Colonic mucosa (tissue), 4 donors: Measurements from ENCODE around the gene WDFY3. TPM values are rescaled to one million over a fixed set of nuclear protein-coding genes. Genes with fewer than 3 reads are reported as not detected.

Experiments
- DNase-seq: peaks from one replicate; pipeline ENCODE4 v3.0.0-alpha.2; 2020
- H3K27ac ChIP-seq: fragments of 200-600 bp; one replicate; pipeline ENCODE4 v1.8.0; 2021
- H3K27me3 ChIP-seq: fragments of 200-600 bp; one replicate; pipeline ENCODE4 v1.8.0; 2021
- H3K36me3 ChIP-seq: fragments of 200-600 bp; one replicate; pipeline ENCODE4 v1.8.0; 2021
- H3K4me1 ChIP-seq: fragments of 200-600 bp; one replicate; pipeline ENCODE4 v1.8.0; 2021; ENCODE audit warnings: mild to moderate bottlenecking
- H3K4me3 ChIP-seq: fragments of 200-600 bp; one replicate; pipeline ENCODE4 v1.8.0; 2021
- H3K9ac ChIP-seq, 2 donors: one replicate each; pipeline ENCODE4 v1.7.0; 2013; ENCODE audit warnings: control low read depth in 2 of 2, low read depth in 2 of 2, low read length in 2 of 2
- H3K9me3 ChIP-seq: fragments of 200-600 bp; one replicate; pipeline ENCODE4 v1.8.0; 2021
- CTCF ChIP-seq: fragments of 200-600 bp; IDR thresholded peaks from one replicate; pipeline ENCODE4 v1.8.0; 2022; ENCODE audit warnings: antibody characterized with exemption, mild to moderate bottlenecking
- intact Hi-C: fragments of 100-400 bp; cut with DNase I; formaldehyde crosslinking; loops from one replicate; pipeline ENCODE4 v1.14.1; 2022
- total RNA-seq, 2 donors: library from RNA; stranded (reverse); fragmentation: NEBNext Ultra II Directional in 1 of 2; extraction: Animal tissue kit (Norgen Biotek cat#: 25700) in 1 of 2; gene quantifications; one replicate each; pipeline ENCODE4 v1.2.1, GENCODE V29; 2021
- donor health status: healthy.
- donor health status: DM: no; HTN: no; CAD: no.
- donor health status: DM: no; HTN: no; CAD: no.

The WDFY3 gene
- total RNA-seq, 2 donors from 2014 or later: 46.3 to 50.8 TPM

GRCh38 chr4:84792366-84793301, 173.9 kb downstream of the WDFY3 start:
- Histone ChIP-seq H3K27ac (no peak overlapping the region), H3K9ac (no peak overlapping the region), H3K4me1 (no peaks in the 10 kb centered on the region), H3K36me3 (no peaks in the 10 kb centered on the region), H3K27me3 (no peaks in the 10 kb centered on the region), H3K4me3 (no peak overlapping the region), H3K9me3 (no peaks in the 10 kb centered on the region)
- DNase-seq: no peak
- intact Hi-C loops: no loop called here
- no peak for TF ChIP-seq CTCF

- intact Hi-C loops: no loop called here
- Histone ChIP-seq H3K27ac (no peak overlapping the region), H3K9me3 (no peaks in the 10 kb centered on the region), H3K27me3 (no peaks in the 10 kb centered on the region), H3K4me3 (no peak overlapping the region), H3K9ac (no peak overlapping the region), H3K36me3 (no peaks in the 10 kb centered on the region), H3K4me1 (no peaks in the 10 kb centered on the region)
- no peak for DNase-seq
- no peak for TF ChIP-seq CTCF
These were observed 175.5 kb downstream of the WDFY3 start for GRCh38 chr4:84790769-84791565.

GRCh38 chr4:84786478-84786877, 180.0 kb downstream of the WDFY3 start:
- Histone ChIP-seq H3K36me3 (no peaks in the 10 kb centered on the region), H3K27ac (no peak overlapping the region), H3K27me3 (no peaks in the 10 kb centered on the region), H3K4me3 (no peak overlapping the region), H3K9me3 (no peaks in the 10 kb centered on the region), H3K4me1 (no peaks in the 10 kb centered on the region), H3K9ac (no peak overlapping the region)
- TF ChIP-seq CTCF: no peak
- intact Hi-C loops: no loop called here
- no peak for DNase-seq

- no peak overlapping the region for H3K9ac ChIP-seq
- intact Hi-C loops: no loop called here
- no peaks in the 10 kb centered on the region for H3K27me3 ChIP-seq
- no peak for DNase-seq
- no peaks in the 10 kb centered on the region for H3K9me3 ChIP-seq
- no peaks in the 10 kb centered on the region for H3K36me3 ChIP-seq
- no peak overlapping the region for H3K27ac ChIP-seq
- TF ChIP-seq CTCF: no peak
- no peak overlapping the region for H3K4me3 ChIP-seq
- no peaks in the 10 kb centered on the region for H3K4me1 ChIP-seq
These were observed 184.0 kb downstream of the WDFY3 start for GRCh38 chr4:84782517-84782916.

- no peak for DNase-seq
- no peaks in the 10 kb centered on the region for H3K27me3 ChIP-seq
- no peaks in the 10 kb centered on the region for H3K9me3 ChIP-seq
- no peak overlapping the region for H3K27ac ChIP-seq
- no peak overlapping the region for H3K4me3 ChIP-seq
- intact Hi-C loops: no loop called here
- no peak overlapping the region for H3K9ac ChIP-seq
- TF ChIP-seq CTCF: no peak
- no peaks in the 10 kb centered on the region for H3K4me1 ChIP-seq
- H3K36me3 ChIP-seq: no peaks in the 10 kb centered on the region
These were observed 185.8 kb downstream of the WDFY3 start for GRCh38 chr4:84780719-84781118.
